ENCODE measurements around the gene AMPD3.

Gene AMPD3

DNA sequence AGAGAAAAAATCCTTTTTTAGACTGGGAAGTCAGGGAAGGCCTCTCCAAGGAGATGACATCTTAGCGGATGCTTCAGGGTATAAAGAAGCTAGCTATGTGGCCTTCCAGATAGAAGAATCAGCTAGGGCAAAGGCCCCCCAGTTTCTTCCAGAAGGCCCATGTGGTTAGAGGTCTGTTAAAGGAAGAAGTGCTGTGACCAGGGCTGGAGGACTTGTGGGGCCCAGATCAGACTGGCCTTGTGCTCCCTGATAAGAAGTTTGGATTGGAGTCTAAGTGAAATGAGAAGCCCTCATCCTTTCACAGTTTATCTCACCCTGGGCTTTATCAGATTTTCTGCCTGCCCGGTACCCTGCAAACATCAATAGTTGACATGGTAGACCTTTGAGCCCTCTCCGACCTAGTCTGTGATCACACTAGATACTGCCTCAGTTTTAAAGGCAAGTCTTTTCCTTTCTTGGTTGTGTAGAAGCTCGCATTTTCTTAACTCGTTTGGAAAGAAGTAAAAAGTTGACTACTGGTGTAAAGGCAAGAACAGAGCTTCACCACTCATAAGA is 7.8 kb downstream of the AMPD3 start:
- no peak for DNase-seq

DNA sequence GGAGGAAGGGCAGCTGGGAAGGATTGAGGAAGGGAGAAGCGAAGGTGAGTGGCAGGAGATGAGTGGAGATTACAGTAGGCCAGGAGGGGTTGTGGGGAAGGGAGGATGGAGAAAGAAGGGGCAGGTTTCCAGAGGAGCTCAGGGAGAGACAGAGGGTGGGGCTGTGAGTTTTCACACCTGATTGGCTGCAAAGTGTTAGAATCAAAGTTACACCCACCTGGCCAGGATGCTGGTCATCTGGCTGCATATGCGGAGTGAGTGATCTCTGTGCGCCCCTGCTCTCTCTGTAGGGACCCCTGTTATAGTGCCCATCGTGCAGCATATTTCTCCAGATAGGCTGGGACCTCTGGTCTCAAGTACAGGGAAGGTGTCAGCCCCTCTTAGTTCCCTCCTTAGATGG is 18.3 kb downstream of the AMPD3 start:
- DNase-seq, result no peak

DNA sequence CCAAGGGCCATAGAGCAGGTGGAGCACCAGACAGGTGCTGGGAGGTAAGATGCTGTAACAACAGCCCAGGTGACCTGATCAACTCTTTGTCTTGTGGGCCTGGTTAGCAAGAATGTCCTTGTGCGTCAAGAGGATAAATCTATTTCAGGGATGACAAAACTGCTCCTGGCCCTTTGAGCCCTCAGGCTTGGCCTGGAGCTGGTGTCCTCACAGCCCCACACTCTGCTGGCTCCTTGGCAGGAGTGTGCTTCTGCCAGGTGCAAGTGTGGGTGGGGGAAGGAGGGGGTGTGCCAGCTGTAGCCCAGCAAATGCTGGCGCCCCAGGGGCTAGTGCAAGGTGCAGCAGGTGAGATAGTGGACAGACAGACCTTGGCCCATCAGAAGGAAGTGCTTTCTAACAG is 19.5 kb downstream of the AMPD3 start:
- no peak for DNase-seq

DNA sequence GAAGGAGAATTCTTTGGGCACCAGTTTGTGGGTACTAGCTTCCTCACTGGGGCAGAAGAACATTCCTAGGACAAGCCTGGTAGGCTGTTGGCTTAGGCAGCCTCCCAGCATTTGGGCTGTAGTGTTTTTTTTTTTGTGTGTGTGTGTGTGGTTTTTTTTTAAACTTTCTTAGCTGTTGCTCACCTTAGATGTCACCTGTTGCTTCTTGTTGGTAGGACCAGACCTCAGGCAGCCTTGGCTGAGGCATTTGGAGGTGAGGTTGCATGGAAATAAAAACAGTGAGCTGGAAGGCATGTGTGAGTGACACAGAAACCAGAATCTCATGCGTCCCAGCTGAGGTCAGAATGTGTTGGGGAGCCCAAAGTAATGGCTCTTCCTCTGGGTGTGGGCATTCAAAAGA is 21.3 kb downstream of the AMPD3 start:
- no peak for DNase-seq

DNA sequence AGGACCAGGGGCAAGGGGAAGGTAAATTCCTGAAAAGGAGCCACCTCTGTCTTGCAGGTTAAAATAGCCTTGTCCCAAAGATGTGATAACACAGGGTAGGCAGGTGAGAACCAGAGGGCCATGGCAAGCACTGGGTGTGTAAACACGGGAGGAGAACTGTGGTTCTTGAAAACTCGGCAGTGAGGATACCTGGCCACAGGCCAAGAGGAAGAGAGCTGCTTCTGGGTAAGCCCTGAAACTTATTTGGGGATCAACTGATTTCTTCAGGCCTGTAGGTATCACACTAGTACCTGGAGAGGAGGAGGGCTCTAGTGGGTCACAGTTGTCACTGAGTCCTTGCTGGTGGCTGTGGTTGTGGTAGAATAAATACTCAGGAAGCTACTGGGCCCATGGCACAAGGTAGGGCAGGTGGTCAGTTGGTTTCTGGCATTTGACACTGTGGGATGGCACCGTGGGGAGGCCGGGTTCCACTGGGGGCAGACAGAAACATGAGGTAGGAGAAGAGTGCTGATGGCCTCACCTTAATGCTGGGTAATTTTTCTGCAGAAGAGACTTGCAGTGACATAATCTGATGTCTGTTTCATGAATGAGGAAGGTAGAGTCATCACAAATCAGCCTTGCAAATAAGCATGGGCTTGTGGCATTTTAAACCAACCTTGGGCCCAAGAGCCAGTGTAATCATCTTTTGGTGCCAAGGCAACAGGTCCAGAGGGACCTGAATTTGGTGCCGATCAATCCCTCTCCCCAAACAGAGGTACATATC is 22.0 kb downstream of the AMPD3 start:
- DNase-seq, result no peak

DNA sequence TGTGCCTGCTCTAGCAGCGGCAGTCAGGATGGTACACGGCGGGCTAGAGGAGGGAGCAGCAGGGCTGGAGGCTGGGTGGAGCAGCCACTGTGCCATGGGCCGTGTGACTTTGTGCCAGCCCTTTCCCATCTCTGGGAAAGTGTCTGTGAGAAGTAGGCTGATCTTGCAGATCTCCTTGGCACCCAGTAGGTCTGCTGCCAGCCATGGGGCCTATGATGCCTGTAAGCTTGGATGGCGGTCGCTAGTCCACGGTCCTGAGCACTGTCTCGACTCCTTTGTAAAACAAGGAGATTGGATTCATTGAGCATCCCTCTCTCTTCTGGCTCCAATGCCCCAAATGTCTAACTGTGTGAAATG is 22.6 kb downstream of the AMPD3 start:
- DNase-seq, result no peak

DNA sequence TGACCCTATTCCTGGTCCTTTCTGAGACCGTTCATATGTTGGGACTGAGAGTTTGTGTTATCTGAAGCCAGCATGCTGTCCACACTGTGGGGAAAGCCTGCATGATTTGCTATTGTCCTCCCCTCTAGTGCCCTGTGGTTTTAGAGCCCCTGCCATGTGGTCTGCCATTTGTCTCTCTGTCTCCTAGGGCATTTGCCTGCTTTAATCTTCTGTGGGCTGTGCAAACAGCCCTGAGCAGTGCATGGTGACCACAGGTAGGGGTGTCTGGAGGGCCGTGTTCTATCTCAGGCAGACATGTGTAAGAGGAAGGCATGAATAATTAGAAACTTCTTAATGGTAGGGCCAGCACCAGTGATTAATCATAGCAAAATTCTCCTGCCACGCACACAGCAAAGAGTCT is 23.0 kb downstream of the AMPD3 start:
- no peak for DNase-seq

DNA sequence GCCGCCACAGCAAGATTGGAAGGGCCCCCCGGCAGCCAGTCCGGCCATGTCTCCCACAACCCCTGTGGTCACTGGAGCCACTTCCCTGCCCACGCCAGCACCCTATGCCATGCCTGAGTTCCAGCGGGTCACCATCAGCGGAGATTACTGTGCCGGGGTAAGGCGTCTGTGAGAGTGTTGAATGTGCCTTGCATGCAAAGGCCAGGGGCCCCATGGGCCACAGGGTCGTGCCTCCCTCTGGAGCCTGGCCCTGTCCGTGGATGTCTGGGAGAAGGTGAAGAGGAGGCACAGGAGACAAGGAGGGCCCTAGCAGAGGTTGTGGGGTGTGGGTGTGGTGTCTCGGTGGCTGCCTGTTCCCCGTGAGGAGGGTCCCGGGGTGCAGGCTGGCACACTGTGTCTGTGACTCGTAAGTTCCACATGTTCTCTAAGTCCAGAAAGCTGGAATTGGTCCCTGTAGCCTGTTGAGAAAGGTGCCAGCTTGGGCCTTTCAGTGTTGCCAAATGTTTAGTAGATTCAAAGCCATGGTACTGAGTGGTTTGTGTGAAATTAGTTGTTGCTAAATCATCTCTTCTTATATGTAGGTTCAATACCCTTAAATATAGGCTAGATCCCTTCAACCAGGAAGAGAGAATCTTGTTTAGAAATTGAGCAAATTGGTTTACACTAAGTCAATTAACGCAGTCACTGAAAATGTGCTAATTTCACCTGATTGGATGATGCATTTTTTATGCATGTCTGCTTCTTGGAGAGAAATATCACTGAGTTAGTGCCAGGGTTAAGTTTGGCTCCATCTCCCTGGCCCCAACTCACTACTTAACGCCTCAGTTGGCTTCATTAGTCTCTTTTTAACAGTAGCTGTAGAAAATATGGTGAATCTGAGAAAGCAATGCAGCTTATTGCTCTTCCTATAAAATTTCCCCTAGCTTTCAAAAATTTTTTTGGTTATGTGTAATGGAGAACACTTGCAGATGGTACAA is 23.8 kb downstream of the AMPD3 start:
- DNase-seq, result no peak

DNA sequence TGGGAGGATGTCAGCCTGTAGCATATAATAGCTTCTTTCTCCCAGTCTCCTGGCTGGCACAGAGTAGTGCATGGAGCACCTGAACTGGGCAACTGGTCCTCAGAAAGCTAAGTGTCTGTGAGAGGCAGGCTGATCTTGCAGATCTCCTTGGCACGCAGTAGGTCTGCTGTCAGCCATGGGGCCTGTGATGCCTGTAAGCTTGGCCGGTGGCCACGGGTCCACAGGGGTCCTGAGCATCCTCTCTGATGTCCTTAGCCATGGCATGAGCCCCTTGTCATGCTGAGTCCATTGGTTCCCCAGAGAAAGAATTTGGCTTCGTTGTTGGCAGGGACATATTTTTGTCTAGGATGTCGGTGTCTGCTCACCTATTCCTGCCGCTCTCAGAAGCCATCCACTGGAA is 25.0 kb downstream of the AMPD3 start:
- no peak for DNase-seq

DNA sequence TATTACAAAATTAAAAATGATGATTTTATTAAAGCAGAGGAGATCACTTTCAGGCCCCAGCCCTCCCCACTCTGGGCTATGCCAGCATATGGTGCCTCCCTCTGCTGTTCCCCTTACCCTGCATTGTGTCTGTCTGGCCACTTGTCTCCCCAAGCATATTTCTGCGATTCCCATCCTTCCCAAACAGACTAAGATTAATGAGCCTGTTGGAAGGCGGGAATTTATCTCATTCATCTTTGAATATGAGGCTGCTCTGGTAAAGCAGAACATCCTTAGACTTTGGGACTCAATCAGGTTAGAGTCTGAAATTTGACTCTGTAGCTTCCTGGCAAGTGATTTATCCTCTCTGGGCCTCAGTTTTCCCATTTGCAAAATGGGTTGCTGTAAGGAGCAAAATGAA is 25.7 kb downstream of the AMPD3 start:
- no peak for DNase-seq

DNA sequence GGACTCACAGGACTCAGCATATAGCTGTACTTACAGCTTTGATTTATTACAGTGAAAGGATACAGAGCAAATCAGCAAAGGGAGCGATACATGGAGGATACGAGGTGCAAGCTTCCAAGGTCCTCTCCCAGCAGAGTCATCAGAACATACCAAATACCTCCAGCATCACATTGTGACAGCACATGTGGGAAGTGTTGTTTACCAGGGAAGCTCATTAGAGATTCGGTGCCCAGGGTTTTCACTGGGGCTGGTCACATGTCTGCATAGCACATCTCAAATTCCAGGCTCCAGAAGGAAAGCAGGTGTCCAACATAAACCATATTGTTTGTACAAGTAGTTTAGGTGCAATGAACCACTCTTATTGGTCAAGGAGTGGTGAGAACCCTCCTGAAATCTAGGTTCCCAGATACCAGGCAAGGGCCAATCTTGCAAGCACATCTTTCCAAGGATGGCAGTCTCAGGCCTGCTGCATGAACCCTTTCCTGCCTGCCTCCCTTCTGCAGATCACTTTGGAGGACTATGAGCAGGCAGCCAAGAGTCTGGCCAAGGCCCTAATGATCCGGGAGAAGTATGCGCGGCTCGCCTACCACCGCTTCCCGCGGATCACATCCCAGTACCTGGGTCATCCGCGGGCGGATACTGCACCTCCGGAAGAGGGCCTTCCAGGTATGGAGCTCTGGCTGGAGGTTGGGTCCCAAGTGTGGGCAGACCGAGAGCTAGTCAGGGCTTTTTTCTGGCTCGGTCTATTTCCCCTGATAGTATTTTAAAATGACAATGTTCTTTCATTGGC is 26.7 kb downstream of the AMPD3 start:
- peak; percentile 48 for DNase-seq

DNA sequence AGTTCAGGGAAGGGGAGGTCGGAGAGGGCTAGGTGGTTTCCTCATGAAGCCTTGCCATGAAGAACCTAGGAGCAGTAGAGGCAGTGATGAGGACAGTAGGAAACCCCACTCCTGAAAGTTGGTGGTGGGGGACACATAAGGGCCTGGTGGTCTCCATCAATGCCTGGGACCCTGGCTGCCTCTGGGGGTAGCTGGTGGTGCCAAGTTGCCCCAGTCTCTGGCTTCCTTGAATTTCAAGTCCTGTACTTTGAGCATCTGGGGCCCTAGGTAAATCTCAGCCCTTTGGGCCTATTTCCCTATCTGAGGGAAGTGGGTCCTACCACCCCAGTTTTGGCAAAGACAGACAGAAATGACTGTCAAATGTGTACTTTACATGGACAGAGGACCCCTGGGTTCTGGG is 28.1 kb downstream of the AMPD3 start:
- no peak for DNase-seq

DNA sequence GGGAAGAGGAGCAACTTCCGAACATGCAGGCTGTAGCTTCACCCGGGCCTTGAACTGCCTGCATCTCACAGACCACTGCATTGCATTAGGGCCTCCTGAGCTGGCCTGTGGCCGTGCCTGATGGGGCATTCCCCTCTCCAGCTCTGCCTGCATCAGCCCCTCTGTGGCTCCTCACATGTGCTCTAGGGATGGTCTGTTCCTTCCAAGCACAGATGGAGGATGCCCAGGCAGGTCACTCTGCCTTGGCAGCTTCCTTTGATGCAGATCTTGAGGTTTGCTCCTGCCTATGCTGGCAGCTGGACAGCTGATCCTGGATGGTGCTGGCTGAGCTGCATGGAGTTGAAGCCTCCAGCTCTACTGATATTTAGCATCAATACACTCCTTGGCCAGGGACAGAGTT is 28.5 kb downstream of the AMPD3 start:
- DNase-seq, result no peak

DNA sequence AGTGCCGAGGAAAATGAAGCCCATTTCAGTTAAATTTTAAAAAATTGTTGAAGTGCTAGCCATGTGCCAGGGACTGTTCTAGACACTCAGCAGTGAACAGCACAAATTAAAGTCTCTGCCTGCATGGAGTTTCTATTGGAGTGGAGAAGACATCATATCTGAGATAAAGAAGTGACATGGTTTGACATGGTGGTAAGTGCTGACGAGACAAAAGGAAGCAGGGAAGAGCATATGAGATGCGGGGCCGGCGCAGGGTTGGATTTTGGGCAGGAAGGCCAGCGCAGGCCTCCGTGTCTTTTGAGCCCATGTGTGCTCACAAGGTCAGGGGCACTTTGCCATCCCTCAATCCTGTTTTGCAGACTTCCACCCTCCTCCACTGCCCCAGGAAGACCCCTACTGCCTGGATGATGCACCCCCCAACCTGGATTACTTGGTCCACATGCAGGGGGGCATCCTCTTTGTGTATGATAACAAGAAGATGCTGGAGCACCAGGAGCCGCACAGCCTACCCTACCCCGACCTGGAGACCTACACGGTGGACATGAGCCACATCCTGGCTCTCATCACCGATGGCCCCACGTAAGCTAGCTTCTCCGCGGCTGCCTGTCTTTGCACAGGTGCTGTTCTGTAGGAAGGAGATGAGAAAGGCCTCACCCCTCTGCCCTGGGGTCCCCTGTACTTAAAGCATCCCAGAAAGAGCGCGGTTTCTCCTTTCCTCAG is 29.6 kb downstream of the AMPD3 start:
- DNase-seq, result no peak

DNA sequence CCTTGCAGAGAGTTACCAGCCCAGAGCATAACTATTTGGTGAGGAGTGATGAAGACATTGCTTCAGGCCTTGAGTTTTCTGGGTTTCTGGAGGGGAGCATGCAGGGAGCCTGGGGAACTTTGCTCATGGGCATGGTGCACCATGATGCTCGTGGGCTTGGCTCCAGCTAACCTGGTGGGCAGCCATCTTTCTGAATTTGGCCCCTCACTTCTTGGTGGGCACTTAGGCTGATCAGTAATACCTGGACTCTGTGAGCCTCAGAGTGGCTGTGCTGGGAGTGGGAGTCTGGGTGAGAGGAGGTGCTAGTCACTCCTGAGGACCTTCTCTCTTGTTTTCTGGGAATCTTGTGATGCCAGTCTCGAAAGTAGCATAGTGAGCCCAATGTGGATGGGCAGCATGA is 30.6 kb downstream of the AMPD3 start:
- DNase-seq, result no peak

DNA sequence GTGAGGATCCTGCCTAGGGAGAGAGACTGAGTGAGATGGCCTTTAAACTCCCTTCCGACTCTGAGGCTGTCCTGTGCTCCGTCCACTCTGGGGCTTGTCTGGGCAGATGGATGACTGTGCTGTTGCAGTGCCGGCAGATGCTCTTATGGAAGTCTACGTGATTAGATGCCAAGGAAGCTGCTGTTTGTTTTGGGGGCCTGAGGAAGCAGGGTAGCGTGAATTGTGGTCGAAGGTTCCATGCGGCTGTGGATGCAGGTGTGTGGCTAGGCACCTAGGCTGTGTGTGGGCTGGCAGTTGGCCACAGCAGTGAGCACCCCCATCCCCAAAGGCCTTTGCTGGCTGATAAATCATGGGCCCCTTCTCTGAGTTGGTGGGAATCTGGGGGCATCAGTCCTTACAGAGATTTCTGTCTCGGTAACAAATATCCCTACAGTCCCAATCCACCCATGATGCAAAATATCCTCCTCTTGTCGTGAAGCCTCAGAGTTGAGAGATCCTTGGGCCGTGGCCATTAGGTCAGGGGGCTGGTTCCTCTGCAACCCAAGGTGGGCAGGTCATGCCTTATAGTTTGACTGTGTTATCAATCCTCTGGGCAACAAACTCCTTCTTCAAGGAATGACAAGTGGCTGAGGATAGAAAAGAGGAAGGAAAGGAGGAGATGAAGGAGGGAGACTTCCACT is 31.2 kb downstream of the AMPD3 start:
- no peak for DNase-seq

DNA sequence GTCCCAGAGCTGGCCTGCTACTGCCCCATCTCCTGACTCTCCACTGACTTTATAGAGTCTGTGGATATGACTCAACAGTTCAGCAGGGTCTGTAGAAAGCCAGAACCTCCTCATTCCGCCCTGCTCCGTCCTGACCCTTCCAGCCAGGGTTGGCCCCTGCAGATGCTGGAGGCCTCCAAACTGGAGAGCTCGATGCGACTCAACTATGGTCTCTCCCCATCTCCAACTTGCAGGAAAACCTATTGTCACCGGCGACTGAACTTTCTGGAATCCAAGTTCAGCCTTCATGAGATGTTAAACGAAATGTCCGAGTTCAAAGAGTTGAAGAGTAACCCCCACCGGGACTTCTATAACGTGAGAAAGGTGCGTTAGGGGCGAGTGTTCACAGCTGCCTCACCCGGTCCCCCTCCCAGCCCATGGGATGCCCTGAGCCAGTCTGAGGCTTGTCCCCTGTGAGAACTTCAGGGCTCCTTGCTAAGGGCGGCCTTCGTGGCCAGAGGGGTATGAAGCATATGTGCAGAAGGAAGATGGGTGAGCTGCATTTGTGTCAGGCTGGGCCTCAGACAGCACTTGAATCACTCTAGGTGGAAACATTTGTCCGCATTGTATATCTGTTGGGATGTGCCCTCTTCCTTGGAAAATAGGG is 32.1 kb downstream of the AMPD3 start:
- DNase-seq, result no peak

DNA sequence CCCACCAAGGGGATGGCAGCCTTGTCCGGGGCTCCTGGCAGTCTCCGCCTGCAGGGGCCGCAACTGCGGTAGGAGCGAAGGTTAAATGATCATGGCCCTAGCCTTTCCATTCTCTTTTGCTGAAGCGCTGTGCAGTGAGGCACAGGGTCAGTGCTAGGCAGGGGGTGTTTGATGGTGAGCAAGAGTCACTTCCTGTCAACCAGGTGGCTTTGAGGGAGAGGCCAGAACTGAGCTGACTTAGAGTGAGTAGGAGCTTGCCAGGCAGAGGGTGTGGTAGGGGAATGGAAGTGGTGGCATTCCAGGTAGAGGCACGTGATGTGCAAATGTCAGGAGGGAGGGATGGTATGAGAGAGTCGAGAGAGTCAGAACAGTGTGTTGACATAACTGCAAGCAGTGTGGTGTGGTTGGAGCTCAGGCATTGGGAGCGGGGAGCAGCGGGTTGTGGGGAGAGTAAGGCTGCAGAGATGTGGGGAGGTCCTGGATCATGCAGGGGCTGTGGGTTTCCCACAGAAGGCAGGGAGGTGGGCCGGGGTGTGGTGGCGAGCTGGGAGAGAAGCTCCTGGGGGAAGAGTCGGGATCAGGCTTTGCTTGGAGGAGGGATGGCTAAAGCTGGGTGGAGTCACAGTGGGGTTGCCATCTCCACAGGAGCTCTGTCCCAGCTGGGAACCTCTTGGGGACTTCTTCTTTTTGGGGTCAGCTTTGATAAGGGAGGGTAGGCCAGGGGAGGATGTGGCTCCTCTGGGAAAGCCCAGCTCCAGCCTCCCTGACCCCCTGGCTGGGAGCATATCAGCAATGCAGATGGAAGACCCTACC is 33.3 kb downstream of the AMPD3 start:
- no peak for DNase-seq

DNA sequence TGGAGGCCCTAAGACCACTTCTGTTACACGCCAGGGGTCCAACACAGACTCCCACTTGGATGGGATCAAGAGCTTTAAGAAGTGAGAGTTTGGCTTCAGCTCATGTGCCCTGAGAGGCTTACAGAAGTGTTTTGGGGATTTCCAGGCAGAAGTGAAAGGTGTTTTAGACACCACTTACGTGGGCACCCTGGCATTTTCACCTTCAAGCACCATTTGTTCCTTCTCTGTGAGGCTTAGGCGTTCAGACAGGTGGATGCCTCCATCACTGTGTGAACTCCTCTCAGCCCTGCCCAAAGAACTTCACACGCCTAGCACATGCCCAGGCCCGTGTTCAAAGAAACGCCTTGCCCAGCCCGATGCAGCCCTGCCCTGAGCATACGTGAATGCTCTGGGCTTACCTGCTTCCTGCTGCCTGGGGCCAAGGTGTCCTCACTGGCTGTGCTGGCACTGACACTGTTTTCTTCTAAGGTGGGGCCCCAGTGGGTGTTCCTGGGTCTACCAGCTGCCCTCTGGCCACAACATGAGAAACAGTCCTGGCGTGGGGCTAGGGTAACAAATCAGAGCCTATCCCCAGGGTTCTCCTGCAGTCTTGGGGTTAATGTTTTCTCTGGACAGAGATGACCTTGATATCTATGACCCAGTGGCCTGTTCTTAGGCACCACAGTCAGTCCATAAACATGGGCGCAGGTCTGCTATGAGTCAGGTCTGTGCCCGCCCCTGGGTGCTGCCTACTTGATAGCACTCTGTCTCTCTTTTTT is 34.0 kb downstream of the AMPD3 start:
- no peak for DNase-seq

DNA sequence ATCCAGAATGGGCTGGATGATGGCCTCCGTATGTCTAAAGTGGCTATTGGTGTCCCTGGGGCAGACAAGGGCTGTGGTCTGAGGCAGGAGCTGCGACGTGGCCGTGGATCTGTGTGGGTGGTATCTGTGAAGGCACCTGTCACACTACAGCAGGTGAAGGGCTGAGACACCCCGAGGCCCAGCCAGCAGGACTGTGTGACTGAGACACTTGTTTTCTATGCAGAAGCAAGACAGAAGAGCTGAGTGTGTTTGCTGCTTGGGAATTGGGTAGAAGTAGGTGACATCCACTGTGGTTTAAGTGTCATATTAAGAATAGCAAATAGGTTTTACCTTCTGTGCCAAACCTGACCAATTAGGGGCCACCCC is 35.0 kb downstream of the AMPD3 start:
- DNase-seq, result no peak

Data from NCI-H2107 (cell line).